GM19035 (cell line): ENCODE measurements around the gene ENDOU.
"Not testable (repeated sequence)": the region's sequence is repeated elsewhere in the genome, so short reads cannot be mapped to it uniquely, and the experiment has no call there.

Experiments
- ATAC-seq: cut with Tn5 transposase; IDR thresholded peaks from one replicate; pipeline ENCODE4 v1.9.1; 2021; ENCODE audit not compliant: unreplicated experiment

ENDOU gene

GRCh38 chr12:47698055-47698454, 27.2 kb downstream of the ENDOU start:
- ATAC-seq, result no peak

- ATAC-seq, result no peak
These were observed 36.1 kb downstream of the ENDOU start for GRCh38 chr12:47689215-47689614.

- no peak for ATAC-seq
These were observed 37.7 kb downstream of the ENDOU start for GRCh38 chr12:47687636-47688035.

- ATAC-seq, result no peak
These were observed 38.5 kb downstream of the ENDOU start for GRCh38 chr12:47686645-47687240.

GRCh38 chr12:47679785-47680184, 45.5 kb downstream of the ENDOU start:
- ATAC-seq, result no peak

GRCh38 chr12:47672068-47672467, 53.2 kb downstream of the ENDOU start:
- no peak for ATAC-seq

- not testable (repeated sequence) for ATAC-seq
These were observed 57.4 kb downstream of the ENDOU start for GRCh38 chr12:47667935-47668334.
